ENCODE results near the gene LAP3. TPM values are rescaled to one million over a fixed set of nuclear protein-coding genes. Genes with fewer than 3 reads are reported as not detected.

The LAP3 gene
- total RNA-seq, 1 donor from 2014 or later, result 72.1 TPM

Other genes starting within 250 kb of the LAP3 start
- 45.1 TPM for gene QDPR, start 65.1 kb upstream of the LAP3 start, total RNA-seq
- not detected for gene CLRN2, start 62.0 kb upstream of the LAP3 start, total RNA-seq
- 53.0 TPM for gene MED28, start 37.4 kb downstream of the LAP3 start, total RNA-seq
- not detected for gene FAM184B, start 204.4 kb downstream of the LAP3 start, total RNA-seq
- gene DCAF16, start 233.6 kb downstream of the LAP3 start, total RNA-seq, result 37.5 TPM
- 1.4 TPM for gene NCAPG, start 233.8 kb downstream of the LAP3 start, total RNA-seq